Muscle of leg (tissue), 11 donors: ENCODE data around the gene UNC5A. TPM values are rescaled to one million over a fixed set of nuclear protein-coding genes. Genes with fewer than 3 reads are reported as not detected.
A peak's percentile ranks its signal among the peaks of the same experiment; 100 is the strongest.

Experiments
- DNase-seq: peaks from one replicate; pipeline ENCODE4 v3.0.0; 2013
- H3K27ac ChIP-seq: one replicate; pipeline ENCODE4 v1.5.1; 2013; ENCODE audit warnings: mild to moderate bottlenecking, low read length, control low read depth
- H3K27me3 ChIP-seq: one replicate; pipeline ENCODE4 v1.6.1; 2013; ENCODE audit warnings: low read length; ENCODE audit not compliant: control insufficient read depth, insufficient read depth
- H3K36me3 ChIP-seq: one replicate; pipeline ENCODE4 v1.6.1; 2013; ENCODE audit warnings: low read length; ENCODE audit not compliant: control insufficient read depth, insufficient read depth
- H3K4me1 ChIP-seq: one replicate; pipeline ENCODE4 v1.6.1; 2013; ENCODE audit warnings: low read length; ENCODE audit not compliant: control insufficient read depth, insufficient read depth
- H3K4me3 ChIP-seq: one replicate; pipeline ENCODE4 v1.5.1; 2013; ENCODE audit warnings: low read length, control low read depth
- H3K9me3 ChIP-seq: replicated peaks from 2 replicates; pipeline ENCODE4 v1.6.1; 2013; ENCODE audit warnings: low read depth, low read length; ENCODE audit not compliant: control insufficient read depth
- WGBS: methylation state at CpG from one replicate; pipeline ENCODE4 v1.1.5; 2013; ENCODE audit warnings: missing lambda C conversion rate; ENCODE audit not compliant: insufficient coverage; 5-methylcytosine and 5-hydroxymethylcytosine counted together
- polyA plus RNA-seq, 8 donors: library from polyadenylated mRNA; unstranded; fragments of 120-200 nt; gene quantifications; one replicate each; pipeline versions ENCODE4 v1.2.1 to v1.2.3, GENCODE V29; 2013; ENCODE audit warnings: inconsistent platforms in 1 of 8, low replicate concordance in 1 of 8; ENCODE audit not compliant: insufficient read length in 8 of 8, insufficient read depth in 1 of 8
- total RNA-seq: library from RNA; stranded (reverse); fragments of 120-200 nt; gene quantifications from one replicate; pipeline ENCODE4 v1.2.4, GENCODE V29; 2013

Gene UNC5A
- total and polyA plus RNA-seq, 9 donors, result 0.62 to 2.1 (median 1.5) TPM

DNA sequence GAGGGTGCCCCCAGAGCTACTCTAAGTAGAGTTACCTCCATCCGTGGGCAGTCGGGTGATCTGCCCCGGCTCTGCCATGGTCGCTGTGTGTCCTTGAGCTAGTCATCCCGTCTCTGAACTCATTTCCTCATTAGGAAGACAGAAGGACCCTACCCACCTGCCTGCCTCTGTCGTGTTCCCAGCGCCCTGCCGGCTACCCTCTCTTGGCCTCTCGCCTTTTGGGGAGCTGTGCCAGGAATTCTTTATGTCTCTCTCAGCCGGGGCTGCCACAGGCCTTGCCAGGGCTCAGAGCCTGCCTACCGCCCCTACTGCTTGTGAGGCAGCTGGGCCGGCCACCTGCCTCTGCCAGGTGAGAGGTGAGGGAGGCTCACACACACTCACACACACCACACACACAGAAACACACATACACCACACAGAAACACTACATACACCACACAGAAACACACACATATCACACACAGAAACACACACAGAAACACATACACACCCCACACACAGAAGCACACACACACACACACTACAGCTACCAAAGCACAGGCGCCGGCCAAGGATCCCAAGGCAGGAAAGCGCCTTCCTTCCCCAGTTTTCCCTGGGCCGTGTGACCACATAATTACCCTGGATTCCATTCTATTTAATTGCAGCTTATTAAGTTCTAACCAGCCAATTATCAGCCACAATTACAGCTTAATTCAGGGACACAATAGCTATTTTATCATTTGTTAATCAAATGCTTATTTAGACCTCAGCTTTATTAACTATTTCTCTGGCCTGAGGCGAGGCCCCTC lies 41.7 kb downstream of the UNC5A start:
- no peaks in the 10 kb centered on the region for H3K36me3 ChIP-seq
- 62% methylated on average over 14 of the region's 17 CpGs for WGBS
- DNase-seq, result peak; percentile 27
- H3K4me1 ChIP-seq, result peaks cover 9% of the 10 kb centered on the region
- peaks cover 28% of the 10 kb centered on the region for H3K27me3 ChIP-seq
- H3K4me3 ChIP-seq, result no peak overlapping the region
- H3K9me3 ChIP-seq, result no peaks in the 10 kb centered on the region
- no peak overlapping the region for H3K27ac ChIP-seq

- no peak for DNase-seq
- WGBS, result 62% methylated on average over 14 of the region's 20 CpGs
These were observed 42.9 kb downstream of the UNC5A start for GRCh38 chr5:176853151-176853778.

DNA sequence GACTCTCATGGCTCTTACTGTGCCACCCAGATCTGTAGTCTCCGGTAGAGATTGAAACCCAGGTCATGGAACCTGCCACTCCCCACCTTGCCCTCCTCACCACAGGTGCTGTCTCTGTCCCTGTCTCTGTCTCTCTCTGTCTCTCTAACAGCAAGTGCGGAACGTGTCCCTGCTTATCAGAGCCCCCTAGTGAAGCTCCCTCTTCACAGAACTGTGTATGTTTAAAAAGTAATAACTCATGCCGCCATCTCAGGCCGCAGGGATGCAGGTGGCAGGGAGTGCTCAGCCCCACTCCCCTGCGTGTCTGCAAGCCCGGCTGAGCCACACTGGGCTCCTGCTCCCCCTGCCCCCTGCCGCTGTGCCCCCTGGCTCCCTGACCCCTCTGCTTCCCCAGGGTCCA lies 43.8 kb downstream of the UNC5A start:
- no peak for DNase-seq
- H3K4me3 ChIP-seq, result no peak overlapping the region
- 52% methylated on average over 5 of the region's 8 CpGs for WGBS
- H3K4me1 ChIP-seq, result peaks cover 9% of the 10 kb centered on the region
- H3K36me3 ChIP-seq, result no peaks in the 10 kb centered on the region
- no peaks in the 10 kb centered on the region for H3K9me3 ChIP-seq
- no peak overlapping the region for H3K27ac ChIP-seq
- peaks cover 16% of the 10 kb centered on the region for H3K27me3 ChIP-seq

More at GRCh38 chr5:176853151-176853778, 42.9 kb downstream of the UNC5A start:
- no peaks in the 10 kb centered on the region for H3K36me3 ChIP-seq
- no peak overlapping the region for H3K27ac ChIP-seq
- peaks cover 19% of the 10 kb centered on the region for H3K27me3 ChIP-seq
- H3K4me1 ChIP-seq, result peaks cover 9% of the 10 kb centered on the region
- H3K4me3 ChIP-seq, result no peak overlapping the region
- no peaks in the 10 kb centered on the region for H3K9me3 ChIP-seq

DNA sequence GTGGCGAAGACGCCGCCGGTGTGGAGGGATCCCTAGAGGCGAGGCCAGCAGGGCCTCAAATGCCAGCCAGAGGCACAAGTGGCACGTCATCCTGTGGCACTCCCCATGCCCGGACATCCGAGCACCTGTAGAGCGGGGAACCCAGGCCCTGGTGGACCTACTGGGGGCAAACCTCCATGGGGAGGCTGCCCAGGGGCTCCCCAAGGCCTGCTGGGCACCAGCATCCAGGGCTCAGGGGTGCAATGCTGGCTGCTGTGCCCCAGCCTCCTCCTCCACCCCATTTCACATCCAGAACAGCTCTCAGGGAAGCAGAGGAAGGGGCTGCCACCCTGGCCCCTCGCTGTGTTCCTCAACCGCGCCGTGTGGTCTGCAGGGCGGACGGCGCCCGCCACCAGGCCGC lies 45.2 kb downstream of the UNC5A start:
- Histone ChIP-seq H3K27ac (no peak overlapping the region), H3K27me3 (peaks cover 12% of the 10 kb centered on the region), H3K4me1 (peaks cover 9% of the 10 kb centered on the region), H3K4me3 (no peak overlapping the region), H3K36me3 (no peaks in the 10 kb centered on the region), H3K9me3 (no peaks in the 10 kb centered on the region)
- DNase-seq, result no peak
- 90% methylated on average over 12 of the region's 18 CpGs for WGBS

- 57% methylated on average over 8 of the region's 8 CpGs for WGBS
- DNase-seq, result no peak
- Histone ChIP-seq H3K4me1 (peaks cover 5% of the 10 kb centered on the region), H3K9me3 (no peaks in the 10 kb centered on the region), H3K4me3 (no peak overlapping the region), H3K27ac (no peak overlapping the region), H3K36me3 (no peaks in the 10 kb centered on the region), H3K27me3 (peaks cover 8% of the 10 kb centered on the region)
These were observed 46.4 kb downstream of the UNC5A start for GRCh38 chr5:176856746-176857145.

GRCh38 chr5:176857216-176857893 lies 47.0 kb downstream of the UNC5A start:
- Histone ChIP-seq H3K27me3 (peaks cover 14% of the 10 kb centered on the region), H3K36me3 (no peaks in the 10 kb centered on the region), H3K4me1 (no peaks in the 10 kb centered on the region), H3K27ac (no peak overlapping the region), H3K4me3 (no peak overlapping the region), H3K9me3 (no peaks in the 10 kb centered on the region)
- no peak for DNase-seq
- WGBS, result 63% methylated on average over 8 of the region's 19 CpGs

- no peak for DNase-seq
- peaks cover 20% of the 10 kb centered on the region for H3K27me3 ChIP-seq
- 68% methylated on average over 8 of the region's 11 CpGs for WGBS
- no peaks in the 10 kb centered on the region for H3K36me3 ChIP-seq
- H3K27ac ChIP-seq, result no peak overlapping the region
- no peaks in the 10 kb centered on the region for H3K4me1 ChIP-seq
- no peaks in the 10 kb centered on the region for H3K9me3 ChIP-seq
- H3K4me3 ChIP-seq, result no peak overlapping the region
These were observed 47.5 kb downstream of the UNC5A start for GRCh38 chr5:176857894-176858273.

DNA sequence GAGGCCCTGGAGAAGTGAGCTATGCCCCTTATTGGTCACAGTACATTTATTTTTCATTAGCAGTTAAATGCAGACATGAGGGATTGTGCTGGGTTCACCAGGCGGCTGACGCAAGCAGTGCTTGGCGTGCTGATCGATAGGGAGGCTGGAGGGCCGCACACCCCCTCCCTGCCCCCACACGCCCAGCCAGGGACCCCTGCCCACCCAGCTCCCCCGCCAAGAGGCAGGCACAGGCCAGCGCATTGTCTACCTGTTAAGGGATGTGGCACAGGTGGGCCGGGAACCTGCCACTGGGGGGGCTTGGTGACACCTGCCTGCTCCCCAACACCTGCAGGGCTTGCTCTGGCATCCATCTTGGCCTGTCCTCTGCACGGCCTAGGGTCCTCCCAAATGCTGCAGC lies 49.6 kb downstream of the UNC5A start:
- DNase-seq, result no peak
- peaks cover 38% of the 10 kb centered on the region for H3K27me3 ChIP-seq
- WGBS, result 42% methylated on average over 4 of the region's 10 CpGs

DNA sequence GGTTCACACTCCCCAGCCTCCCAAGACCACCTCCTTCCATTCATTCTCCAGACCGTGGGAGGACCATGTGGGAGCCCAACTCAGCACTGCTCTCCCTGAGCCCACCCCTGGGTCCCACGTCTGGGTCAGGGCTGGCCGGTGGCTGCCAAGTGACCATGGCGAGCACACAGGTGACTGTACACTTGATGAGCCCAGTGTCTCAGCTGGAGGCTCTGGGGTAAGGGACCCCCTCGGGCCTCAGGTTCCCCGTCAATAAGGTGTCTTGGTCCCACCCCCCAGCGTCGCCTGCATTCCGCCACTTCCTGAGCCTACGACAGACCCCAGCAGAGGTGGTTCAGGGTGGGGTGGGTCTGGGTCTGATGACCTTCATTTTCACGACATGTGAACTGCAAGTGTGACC lies 50.0 kb downstream of the UNC5A start:
- Histone ChIP-seq H3K9me3 (no peaks in the 10 kb centered on the region), H3K36me3 (no peaks in the 10 kb centered on the region), H3K4me3 (no peak overlapping the region), H3K4me1 (no peaks in the 10 kb centered on the region), H3K27me3 (peaks cover 42% of the 10 kb centered on the region), H3K27ac (no peak overlapping the region)
- 61% methylated on average over 11 of the region's 11 CpGs for WGBS
- no peak for DNase-seq

More for the DNA sequence above, 49.6 kb downstream of the UNC5A start:
- no peaks in the 10 kb centered on the region for H3K36me3 ChIP-seq
- H3K4me1 ChIP-seq, result no peaks in the 10 kb centered on the region
- no peak overlapping the region for H3K27ac ChIP-seq
- H3K9me3 ChIP-seq, result no peaks in the 10 kb centered on the region
- no peak overlapping the region for H3K4me3 ChIP-seq

GRCh38 chr5:176861276-176861675 lies 50.9 kb downstream of the UNC5A start:
- Histone ChIP-seq H3K27me3 (peaks cover 51% of the 10 kb centered on the region), H3K36me3 (no peaks in the 10 kb centered on the region), H3K4me3 (no peak overlapping the region), H3K4me1 (no peaks in the 10 kb centered on the region), H3K9me3 (no peaks in the 10 kb centered on the region), H3K27ac (no peak overlapping the region)
- no peak for DNase-seq
- WGBS, result 81% methylated on average over 11 of the region's 11 CpGs
